Measurements from ENCODE around the gene SLC6A8. TPM values are rescaled to one million over a fixed set of nuclear protein-coding genes. Genes with fewer than 3 reads are reported as not detected.
A peak's percentile ranks its signal among the peaks of the same experiment; 100 is the strongest.

SLC6A8 gene
- total RNA-seq, 1 donor from 2014 or later, result 125 TPM

- peak; percentile 76 for DNase-seq (ENCODE audit: low read depth, low spot score)
- peaks cover 2% of the 10 kb centered on the region for H3K36me3 Mint-ChIP-seq (ENCODE audit: low read depth)
- no peak for TF ChIP-seq CTCF (conservative IDR thresholded peaks at IDR 0.05)
- peak within 1 kb of the TSS; percentile 86 for H3K4me3 Mint-ChIP-seq
- no peaks in the 10 kb centered on the region for H3K9me3 Mint-ChIP-seq
- H3K27me3 Mint-ChIP-seq (ENCODE audit: low read depth), result no peaks in the 10 kb centered on the region
- peak within 1 kb of the TSS; percentile 57 for H3K27ac Mint-ChIP-seq (ENCODE audit: unreplicated experiment)
- peaks cover 26% of the 10 kb centered on the region for H3K4me1 Mint-ChIP-seq
These were observed 36.7 kb downstream of the SLC6A8 start, which contains the start of the genes ABCD1 and BCAP31 for GRCh38 chrX:153724252-153725038. Gene ABCD1, plus strand, starts transcription at chrX:153724856. Its CDS starts 411 bp downstream, at chrX:153725267. Gene BCAP31, minus strand, starts transcription at chrX:153724387. Its CDS starts 1,143 bp downstream, at chrX:153723244.

- Mint-ChIP-seq H3K4me3 (peak overlapping the region; percentile 49), H3K27me3 (ENCODE audit: low read depth) (no peaks in the 10 kb centered on the region), H3K27ac (ENCODE audit: unreplicated experiment) (no peak overlapping the region), H3K4me1 (peaks cover 26% of the 10 kb centered on the region), H3K36me3 (ENCODE audit: low read depth) (peaks cover 2% of the 10 kb centered on the region), H3K9me3 (no peaks in the 10 kb centered on the region)
- DNase-seq (ENCODE audit: low read depth, low spot score), result no peak
- no peak for TF ChIP-seq CTCF (conservative IDR thresholded peaks at IDR 0.05)
These were observed 37.5 kb downstream of the SLC6A8 start for GRCh38 chrX:153725039-153725831.

- H3K27ac Mint-ChIP-seq (ENCODE audit: unreplicated experiment), result no peak overlapping the region
- peak overlapping the region; percentile 78 for H3K4me3 Mint-ChIP-seq
- no peaks in the 10 kb centered on the region for H3K27me3 Mint-ChIP-seq (ENCODE audit: low read depth)
- H3K4me1 Mint-ChIP-seq, result peaks cover 26% of the 10 kb centered on the region
- peaks cover 3% of the 10 kb centered on the region for H3K9me3 Mint-ChIP-seq
- H3K36me3 Mint-ChIP-seq (ENCODE audit: low read depth), result peaks cover 5% of the 10 kb centered on the region
- no peak for TF ChIP-seq CTCF (conservative IDR thresholded peaks at IDR 0.05)
- DNase-seq (ENCODE audit: low read depth, low spot score), result no peak
These were observed 38.1 kb downstream of the SLC6A8 start for GRCh38 chrX:153725832-153726285.

- no peak for TF ChIP-seq CTCF (conservative IDR thresholded peaks at IDR 0.05)
- Mint-ChIP-seq H3K36me3 (ENCODE audit: low read depth) (peaks cover 9% of the 10 kb centered on the region), H3K27ac (ENCODE audit: unreplicated experiment) (no peak overlapping the region), H3K4me3 (peak overlapping the region; percentile 78), H3K27me3 (ENCODE audit: low read depth) (no peaks in the 10 kb centered on the region), H3K4me1 (peaks cover 26% of the 10 kb centered on the region), H3K9me3 (peaks cover 7% of the 10 kb centered on the region)
- DNase-seq (ENCODE audit: low read depth, low spot score), result peak; percentile 44
These were observed 38.8 kb downstream of the SLC6A8 start for GRCh38 chrX:153726286-153727122.

Measured in neural crest cell (in vitro differentiated cells).